AG09309 (cell line): Measurements from ENCODE around the gene MCRIP1.

Experiments used
- DNase-seq: peaks from one replicate; pipeline ENCODE4 v3.0.0-alpha.2; 2010; ENCODE audit warnings: low read depth
- H3K4me3 ChIP-seq: 2 replicates; pipeline ENCODE4 v1.5.1; 2011; ENCODE audit warnings: mild to moderate bottlenecking, low read depth, low read length, moderate library complexity; ENCODE audit not compliant: control insufficient read depth
- TF ChIP-seq, protein P1 (sequence below): IDR thresholded peaks from 2 replicates; pipeline ENCODE4 v1.5.1; 2011; ENCODE audit warnings: mild to moderate bottlenecking, low read depth, low read length, inconsistent platforms; ENCODE audit not compliant: insufficient read depth, control insufficient read depth; ENCODE audit errors: missing control alignments

Gene MCRIP1

DNA sequence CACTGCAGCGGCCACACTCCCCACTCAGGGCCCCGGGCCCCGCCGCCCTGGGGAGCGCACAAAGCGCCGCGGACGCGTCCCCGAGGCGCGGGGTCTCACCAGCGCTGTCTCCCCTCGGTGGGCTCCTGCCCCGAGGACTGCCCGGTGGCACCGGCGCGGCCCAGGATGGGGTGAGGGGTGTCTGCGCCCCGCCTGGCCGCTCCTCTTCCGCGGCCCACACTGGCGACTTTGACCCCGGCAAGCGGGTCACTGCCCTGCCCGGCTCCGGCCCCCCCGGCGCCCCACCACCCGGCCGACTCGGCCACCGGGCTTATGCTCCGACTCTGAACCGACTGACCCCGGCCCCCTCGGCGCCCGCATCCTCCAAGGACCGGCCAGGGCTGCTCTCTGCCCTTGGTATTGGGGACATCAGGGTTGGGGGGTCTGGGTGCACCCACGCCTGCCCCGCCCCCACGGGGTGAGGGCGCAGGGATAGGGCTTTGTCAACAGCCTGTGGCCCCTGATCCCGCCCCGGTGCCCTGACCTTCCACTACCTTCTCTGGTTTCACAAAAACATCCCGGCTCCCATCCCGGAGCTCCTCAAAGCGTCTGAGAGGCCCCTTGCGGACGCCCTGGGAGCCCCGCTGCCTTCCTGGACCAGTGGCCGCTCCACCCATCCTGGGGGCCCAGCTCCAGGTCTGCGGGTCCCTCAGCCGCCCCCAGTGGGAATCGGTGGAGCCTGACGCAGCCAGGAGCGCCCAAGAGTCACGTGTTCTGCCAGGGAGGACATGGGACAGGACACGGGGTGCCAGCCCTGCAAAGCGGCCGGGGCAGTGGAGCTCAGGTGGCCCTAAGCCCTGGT is 28.3 kb downstream of the MCRIP1 start:
- H3K4me3 ChIP-seq = no peak overlapping the region
- TF ChIP-seq, protein P1, sequence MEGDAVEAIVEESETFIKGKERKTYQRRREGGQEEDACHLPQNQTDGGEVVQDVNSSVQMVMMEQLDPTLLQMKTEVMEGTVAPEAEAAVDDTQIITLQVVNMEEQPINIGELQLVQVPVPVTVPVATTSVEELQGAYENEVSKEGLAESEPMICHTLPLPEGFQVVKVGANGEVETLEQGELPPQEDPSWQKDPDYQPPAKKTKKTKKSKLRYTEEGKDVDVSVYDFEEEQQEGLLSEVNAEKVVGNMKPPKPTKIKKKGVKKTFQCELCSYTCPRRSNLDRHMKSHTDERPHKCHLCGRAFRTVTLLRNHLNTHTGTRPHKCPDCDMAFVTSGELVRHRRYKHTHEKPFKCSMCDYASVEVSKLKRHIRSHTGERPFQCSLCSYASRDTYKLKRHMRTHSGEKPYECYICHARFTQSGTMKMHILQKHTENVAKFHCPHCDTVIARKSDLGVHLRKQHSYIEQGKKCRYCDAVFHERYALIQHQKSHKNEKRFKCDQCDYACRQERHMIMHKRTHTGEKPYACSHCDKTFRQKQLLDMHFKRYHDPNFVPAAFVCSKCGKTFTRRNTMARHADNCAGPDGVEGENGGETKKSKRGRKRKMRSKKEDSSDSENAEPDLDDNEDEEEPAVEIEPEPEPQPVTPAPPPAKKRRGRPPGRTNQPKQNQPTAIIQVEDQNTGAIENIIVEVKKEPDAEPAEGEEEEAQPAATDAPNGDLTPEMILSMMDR = no peak
- DNase-seq = no peak

DNA sequence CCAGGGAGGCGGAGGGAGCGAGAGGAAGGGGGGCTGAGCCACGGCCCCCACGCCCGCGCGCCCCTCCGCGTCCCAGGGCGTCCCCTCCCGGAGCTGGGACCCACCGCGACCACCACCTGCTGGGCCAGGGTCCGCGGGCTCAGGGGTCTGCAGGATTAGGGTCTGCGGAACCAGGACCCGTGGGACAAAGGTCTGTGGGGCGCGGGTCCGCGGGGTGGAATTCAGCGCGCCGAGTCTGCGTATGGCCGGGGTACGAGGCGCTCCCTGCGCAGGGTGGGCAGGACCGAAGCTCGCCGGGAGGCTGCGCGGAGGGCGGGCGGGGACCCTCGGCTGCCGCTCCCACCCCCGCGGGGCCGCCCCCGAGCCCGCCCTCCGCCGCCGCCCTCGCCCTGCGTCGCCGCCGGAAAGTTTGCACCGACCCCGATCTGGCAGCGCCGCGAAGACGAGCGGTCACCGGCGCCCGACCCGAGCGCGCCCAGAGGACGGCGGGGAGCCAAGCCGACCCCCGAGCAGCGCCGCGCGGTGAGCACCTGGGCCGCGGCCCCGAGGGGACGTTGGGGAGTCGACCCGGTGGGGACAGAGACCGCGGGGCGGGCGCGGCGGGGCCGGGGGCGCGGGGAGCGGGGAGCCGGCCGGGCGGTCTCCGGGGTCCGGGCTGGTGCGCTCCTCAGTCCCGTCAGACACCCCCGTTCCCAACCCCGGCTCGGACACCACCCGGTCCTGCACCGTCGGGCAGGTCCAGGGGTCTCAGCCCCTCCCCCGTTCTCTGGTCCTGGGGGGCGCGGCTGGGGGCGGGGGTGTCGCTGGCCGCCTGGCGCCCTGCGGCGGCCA is 29.1 kb downstream of the MCRIP1 start, which contains the start of gene GCGR:
TSS of gene GCGR (plus strand) at position 423 of the 831 bp plus-strand sequence. CDS start 4,869 bp downstream, outside the sequence.
- DNase-seq = no peak
- no peak within 1 kb of the TSS for H3K4me3 ChIP-seq
- TF ChIP-seq, protein P1 = no peak

DNA sequence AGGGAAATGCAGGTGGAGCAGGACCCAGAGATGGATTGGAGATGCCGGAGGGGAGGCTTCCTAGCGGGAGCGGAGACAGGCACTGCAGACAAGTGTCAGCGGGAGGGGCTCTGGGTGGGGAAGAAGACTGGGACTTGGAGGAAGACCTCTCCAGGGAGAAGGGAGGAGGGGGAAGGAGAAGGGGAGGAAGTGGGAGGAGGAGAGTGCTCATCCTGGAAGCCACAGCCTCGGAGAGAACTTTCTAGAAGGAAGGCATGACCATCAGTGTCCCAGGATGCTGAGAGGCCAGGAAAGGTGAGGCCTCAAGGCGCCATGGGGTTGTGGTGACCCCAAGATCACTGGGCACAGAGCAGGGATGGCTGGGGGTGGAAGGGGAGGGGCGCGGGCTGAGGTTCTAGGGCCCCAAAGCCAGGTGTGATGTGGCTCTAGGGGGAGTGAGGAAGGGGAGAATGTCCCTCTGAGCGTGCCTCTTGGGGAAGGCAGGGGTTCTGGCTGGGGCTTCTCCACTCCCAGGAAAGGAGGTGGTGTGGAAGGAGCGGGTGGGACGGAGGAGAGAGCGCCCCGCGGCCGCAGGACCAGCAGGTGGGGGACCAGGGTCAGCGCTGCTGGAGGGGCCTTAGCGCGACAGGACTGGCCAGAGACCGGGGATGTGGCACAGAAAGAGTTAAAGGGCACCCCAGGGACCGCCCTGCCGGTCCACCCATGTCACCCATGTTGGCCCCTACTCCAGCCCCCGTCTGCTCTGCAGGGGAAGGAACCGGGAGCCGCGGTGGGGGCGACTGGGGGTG is 30.0 kb downstream of the MCRIP1 start:
- H3K4me3 ChIP-seq = no peak overlapping the region
- TF ChIP-seq, protein P1 = no peak
- no peak for DNase-seq

DNA sequence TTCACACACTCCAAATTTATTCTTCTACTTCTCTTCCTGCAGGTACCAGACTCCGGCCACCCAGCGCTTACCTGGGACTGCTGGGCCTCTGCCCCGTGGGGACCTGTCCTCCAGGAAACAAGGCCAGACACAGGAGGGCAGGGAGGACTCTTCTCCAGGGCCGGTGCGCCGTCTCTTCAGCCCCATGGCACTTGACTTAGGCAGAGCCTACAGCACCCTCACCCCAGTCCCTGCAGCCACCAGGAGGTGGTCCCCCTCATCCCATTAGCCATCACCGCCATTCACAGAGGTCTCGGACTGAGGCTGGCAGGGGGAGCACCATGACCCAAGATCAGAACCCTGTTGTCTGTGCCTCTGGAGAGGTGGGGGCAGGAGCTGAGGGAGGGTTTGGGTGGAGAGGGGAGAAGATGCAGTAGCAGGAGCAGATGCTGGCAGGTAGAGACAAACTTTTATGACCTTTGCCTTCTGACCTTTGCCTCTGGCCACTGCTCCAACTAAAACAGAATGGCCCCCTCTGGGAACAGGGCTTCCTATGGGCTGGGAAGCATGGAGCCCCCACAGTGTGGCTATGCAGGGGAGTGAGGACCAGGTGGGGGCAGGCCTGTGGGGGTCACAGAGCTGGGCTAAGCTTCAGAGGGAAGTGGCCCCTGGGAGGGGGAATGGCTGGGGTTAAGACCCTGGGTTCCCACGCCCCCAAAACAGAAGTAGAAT is 30.9 kb downstream of the MCRIP1 start:
- TF ChIP-seq, protein P1 = no peak
- no peak overlapping the region for H3K4me3 ChIP-seq
- DNase-seq = no peak

DNA sequence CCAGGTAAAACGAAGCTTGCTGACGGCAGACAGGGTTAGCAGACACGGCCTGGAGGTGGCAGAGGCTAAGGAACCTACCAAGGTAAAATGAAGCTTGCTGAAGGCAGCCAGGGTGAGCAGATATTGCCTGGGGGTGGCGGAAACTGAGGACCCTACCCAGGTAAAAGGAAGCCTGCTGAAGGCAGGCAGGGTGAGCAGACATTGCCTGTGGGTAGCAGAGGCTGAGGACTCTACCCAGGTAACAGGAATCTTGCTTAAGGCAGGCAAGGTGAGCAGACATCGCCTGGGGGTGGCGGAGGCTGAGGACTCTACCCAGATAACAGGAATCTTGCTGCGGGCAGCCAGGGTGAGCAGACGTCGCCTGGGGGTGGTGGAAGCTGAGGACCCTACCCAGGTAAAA is 31.8 kb downstream of the MCRIP1 start:
- TF ChIP-seq, protein P1 = no peak
- no peak for DNase-seq
- H3K4me3 ChIP-seq = no peak overlapping the region
